Left renal pelvis (tissue), 4 donors: ENCODE measurements around the gene TRIM25. TPM values are rescaled to one million over a fixed set of nuclear protein-coding genes. Genes with fewer than 3 reads are reported as not detected.

ENCODE experiments used
- DNase-seq, 4 donors: peaks; one replicate each; pipeline ENCODE4 v3.0.0-alpha.2; 2013; ENCODE audit warnings: low read depth in 4 of 4, low spot score in 3 of 4
- polyA plus RNA-seq, 4 donors: library from polyadenylated mRNA; unstranded; fragments of 120-200 nt; gene quantifications; one replicate each; pipeline ENCODE4 v1.2.1, GENCODE V29; 2013; ENCODE audit not compliant: insufficient read length in 4 of 4

Gene TRIM25
- polyA plus RNA-seq, 4 donors, result 17.0 to 35.2 (median 30.7) TPM

GRCh38 chr17:56876766-56877179, 37.1 kb downstream of the TRIM25 start:
- no peak for DNase-seq

GRCh38 chr17:56870081-56870651, 43.7 kb downstream of the TRIM25 start:
- DNase-seq, result no peak

DNA sequence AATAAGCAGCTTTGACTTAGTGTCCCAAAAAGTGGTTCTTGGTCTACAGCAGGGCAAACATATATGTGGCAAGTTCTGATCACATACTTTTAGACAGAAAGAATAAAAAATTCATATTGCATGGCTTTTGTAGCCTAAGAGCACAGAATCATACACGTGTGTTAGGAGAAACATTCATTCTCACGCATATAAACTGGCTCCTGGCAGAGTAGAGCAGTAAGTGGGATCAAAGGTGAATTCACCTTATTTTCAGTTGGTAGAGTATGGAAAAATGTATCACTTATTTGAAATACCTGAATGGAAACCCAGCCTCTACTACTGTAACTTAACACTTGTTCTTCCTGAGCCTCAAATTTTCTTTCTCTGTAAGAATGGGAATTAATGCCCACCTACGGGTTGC, 45.1 kb downstream of the TRIM25 start:
- no peak for DNase-seq

DNA sequence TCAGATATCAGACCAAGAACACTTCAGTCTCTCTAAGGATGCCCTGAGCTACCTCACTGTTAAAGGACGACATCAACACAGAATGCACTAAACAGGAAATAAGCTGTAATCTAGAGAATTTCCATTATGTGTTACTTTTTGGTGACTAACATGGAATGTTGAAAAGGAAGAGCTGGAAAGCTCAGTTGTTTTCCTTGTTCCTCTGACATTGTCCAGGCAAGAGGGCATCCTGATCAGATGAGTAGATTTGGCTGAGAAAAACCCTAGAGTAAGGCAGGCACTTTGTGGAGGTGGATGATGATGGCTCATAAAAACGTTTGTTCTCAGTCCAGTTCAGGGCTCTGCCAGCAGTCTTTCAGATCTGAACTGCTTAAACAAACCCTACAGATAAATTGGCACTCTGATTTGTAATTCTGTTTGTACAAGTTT, 45.9 kb downstream of the TRIM25 start:
- no peak for DNase-seq

DNA sequence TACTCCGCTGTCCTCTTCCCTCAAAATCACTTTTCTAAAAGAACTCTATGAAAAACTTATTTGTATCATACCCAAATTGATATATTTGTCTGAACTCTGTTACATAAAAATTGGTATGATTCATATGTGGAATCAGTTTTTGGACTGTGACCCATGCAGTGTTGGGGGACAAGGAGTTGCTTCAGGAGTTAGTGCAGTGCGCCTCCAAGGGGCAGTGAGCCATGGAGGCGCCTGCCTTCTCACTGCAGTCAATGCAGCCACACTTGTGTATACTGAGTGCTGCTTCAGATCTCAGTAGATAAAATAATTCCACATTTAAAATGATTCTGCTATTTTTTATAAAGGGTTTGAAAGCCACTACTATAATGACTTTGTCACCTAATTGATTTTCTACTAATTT, 47.4 kb downstream of the TRIM25 start:
- no peak for DNase-seq

- no peak for DNase-seq
Measured at GRCh38 chr17:56866076-56866475, 47.8 kb downstream of the TRIM25 start.

- DNase-seq, result no peak
Measured at GRCh38 chr17:56863974-56864373, 49.9 kb downstream of the TRIM25 start.

DNA sequence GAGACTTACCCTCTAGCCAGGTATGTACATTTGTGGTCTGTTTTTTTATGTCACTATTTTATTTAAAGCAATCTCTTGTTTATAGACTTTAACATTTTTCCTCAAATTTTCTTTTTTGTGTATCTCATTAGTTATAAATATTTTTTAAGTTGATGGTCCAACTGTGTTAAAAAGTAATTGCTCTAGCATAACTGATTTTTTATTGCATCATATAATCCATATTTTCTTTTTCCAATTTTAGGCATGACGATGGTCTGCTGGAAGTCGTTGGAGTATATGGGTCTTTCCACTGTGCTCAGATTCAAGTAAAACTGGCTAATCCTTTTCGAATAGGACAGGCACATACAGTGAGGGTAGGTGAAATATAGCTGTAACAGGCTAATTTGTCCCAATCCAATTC, 52.0 kb downstream of the TRIM25 start:
- no peak for DNase-seq

DNA sequence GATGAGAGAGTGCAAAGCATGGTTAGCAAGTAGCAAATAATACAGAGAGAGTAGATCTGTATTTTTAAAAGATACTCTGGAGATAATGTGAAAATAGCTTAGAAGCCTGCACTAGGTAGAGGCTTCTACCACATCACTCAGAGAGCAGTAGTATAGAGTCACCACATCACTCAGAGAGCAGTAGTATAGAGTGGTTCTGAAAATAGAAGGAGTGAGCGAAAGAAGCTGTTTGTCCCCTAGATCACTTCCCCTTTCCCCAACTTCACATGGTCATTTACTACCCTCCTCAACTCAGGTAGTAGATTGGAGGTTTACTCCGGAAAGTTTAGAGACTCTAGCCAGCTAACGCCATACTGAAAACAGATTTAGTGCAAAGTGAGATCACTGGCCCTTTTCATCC, 62.8 kb downstream of the TRIM25 start:
- DNase-seq, result no peak

GRCh38 chr17:56850591-56850990, 63.3 kb downstream of the TRIM25 start:
- no peak for DNase-seq

- no peak for DNase-seq
Measured at GRCh38 chr17:56849131-56849530, 64.7 kb downstream of the TRIM25 start.

GRCh38 chr17:56847106-56847505, 66.7 kb downstream of the TRIM25 start:
- DNase-seq, result no peak

DNA sequence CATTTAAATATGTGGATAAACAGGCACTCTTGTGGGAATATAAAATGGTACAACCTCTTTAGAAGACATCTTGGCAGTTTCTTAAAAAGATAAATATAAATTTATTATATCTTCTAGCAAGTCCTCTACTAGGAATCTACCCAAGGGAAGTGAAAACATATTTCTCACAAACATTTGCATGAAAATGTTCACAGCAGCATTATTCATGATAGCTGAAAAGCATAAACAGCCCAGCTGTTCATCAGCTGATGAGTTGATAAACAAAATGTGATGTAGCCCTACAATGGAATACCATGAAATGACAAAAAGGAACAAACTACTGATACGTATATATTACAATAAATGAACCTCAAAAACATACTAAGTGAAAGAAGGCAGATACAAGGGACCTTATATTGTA, 67.9 kb downstream of the TRIM25 start:
- no peak for DNase-seq

DNA sequence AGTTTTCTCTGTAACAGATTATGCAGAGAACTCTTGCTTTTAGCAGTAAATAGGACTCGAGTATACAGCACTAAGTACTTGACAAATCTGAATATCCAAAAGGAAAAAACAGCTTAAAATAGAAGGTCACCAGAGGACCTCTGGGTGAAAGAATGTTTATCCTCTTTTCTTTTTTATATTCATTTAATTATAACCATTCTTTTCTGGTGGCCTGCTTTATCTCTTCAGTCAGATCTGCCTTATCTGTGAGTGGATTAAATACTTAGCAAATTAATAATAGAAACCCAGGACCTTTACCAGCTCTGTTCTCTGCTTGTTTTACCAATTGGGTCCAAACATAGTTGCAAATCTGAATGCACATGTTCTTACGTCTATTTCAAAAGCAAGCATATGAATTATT, 71.3 kb downstream of the TRIM25 start:
- DNase-seq, result no peak

DNA sequence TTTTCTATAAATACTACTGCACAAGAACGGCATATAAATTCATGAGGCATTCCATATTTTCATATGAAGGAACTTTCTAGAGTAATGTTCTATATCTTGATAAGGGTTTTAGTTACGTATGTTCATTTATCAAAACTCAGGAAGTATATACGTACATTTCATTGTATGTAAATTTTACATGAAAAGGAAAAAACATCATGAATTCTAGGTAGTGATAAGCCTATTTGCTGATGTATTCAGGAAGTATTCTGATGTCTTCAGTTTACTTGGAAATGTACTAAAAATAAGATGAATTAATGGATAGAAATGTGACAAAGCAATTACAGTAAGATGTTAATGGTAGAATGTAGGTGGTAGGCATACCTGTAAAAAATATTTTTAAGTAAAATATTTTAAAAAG, 75.2 kb downstream of the TRIM25 start:
- no peak for DNase-seq

Other genes starting within 250 kb of the TRIM25 start
- 1 to 10 TPM; 1.4 to 2.0 (median 1.9) TPM for gene C17orf67, start 80.1 kb downstream of the TRIM25 start, polyA plus RNA-seq
- gene DGKE, start 79.9 kb downstream of the TRIM25 start, polyA plus RNA-seq, result 1 to 10 TPM; 4.1 to 6.6 (median 4.9) TPM
- gene COIL, start 47.0 kb upstream of the TRIM25 start, polyA plus RNA-seq, result 10 to 100 TPM; 23.1 to 36.3 (median 30.2) TPM
- 100 to 1,000 TPM in 2 of 4 donors, 10 to 100 TPM in 2; 59.7 to 119 (median 102) TPM for gene SCPEP1, start 64.1 kb upstream of the TRIM25 start, polyA plus RNA-seq
- 10 to 100 TPM; 14.8 to 35.3 (median 33.8) TPM for gene AKAP1, start 171.2 kb upstream of the TRIM25 start, polyA plus RNA-seq